Fibroblast of lung (primary cell): Measurements from ENCODE around the gene STIM1.

Source experiments
- CTCF ChIP-seq, 2 donors: IDR thresholded peaks in 1 of 2; conservative IDR thresholded peaks in 1 of 2; 1 replicate in 1 of 2; 2 replicates in 1 of 2; pipeline ENCODE4 v1.5.1; 2011 to 2012; ENCODE audit warnings: low read length in 2 of 2, control low read depth in 1 of 2, inconsistent platforms in 1 of 2, low read depth in 1 of 2, mild to moderate bottlenecking in 1 of 2
- EZH2 ChIP-seq: IDR thresholded peaks from 2 replicates; pipeline ENCODE4 v1.5.1; 2012; ENCODE audit warnings: low read length, control low read depth, mild to moderate bottlenecking; ENCODE audit errors: missing control alignments

- TF ChIP-seq CTCF (conservative IDR thresholded peaks at IDR 0.05 in 1 of 2, IDR thresholded peaks at IDR 0.05 in 1 of 2; ENCODE audit: low read depth in 1 of 2, low read length in 2 of 2) (no peak), EZH2 (no peak)
These were observed 29.9 kb upstream of the STIM1 start for GRCh38 chr11:3825473-3826154.
